HG03565 (cell line): ENCODE results near the gene ITPR1.

Experiments
- ATAC-seq: cut with Tn5 transposase; IDR thresholded peaks from one replicate; pipeline ENCODE4 v1.9.1; 2021; ENCODE audit warnings: mild to moderate bottlenecking, moderate library complexity; ENCODE audit not compliant: unreplicated experiment

Gene ITPR1

GRCh38 chr3:4738737-4739274, 245.7 kb downstream of the ITPR1 start:
- no peak for ATAC-seq

- no peak for ATAC-seq
Measured at GRCh38 chr3:4739289-4740236, 246.4 kb downstream of the ITPR1 start.

- ATAC-seq: no peak
Measured at GRCh38 chr3:4740397-4741105, 247.4 kb downstream of the ITPR1 start.

- ATAC-seq: no peak
Measured at GRCh38 chr3:4741106-4741403, 247.9 kb downstream of the ITPR1 start.

GRCh38 chr3:4741404-4742307, 248.5 kb downstream of the ITPR1 start:
- no peak for ATAC-seq

GRCh38 chr3:4742359-4742758, 249.2 kb downstream of the ITPR1 start:
- ATAC-seq: no peak

GRCh38 chr3:4743371-4743770, 250.2 kb downstream of the ITPR1 start:
- ATAC-seq: no peak

- ATAC-seq: no peak
Measured at GRCh38 chr3:4744405-4745234, 251.5 kb downstream of the ITPR1 start.

GRCh38 chr3:4745235-4745610, 252.1 kb downstream of the ITPR1 start:
- ATAC-seq: no peak

- no peak for ATAC-seq
Measured at GRCh38 chr3:4746241-4746958, 253.3 kb downstream of the ITPR1 start.

- ATAC-seq: no peak
Measured at GRCh38 chr3:4748127-4748526, 255.0 kb downstream of the ITPR1 start.

GRCh38 chr3:4748701-4749378, 255.7 kb downstream of the ITPR1 start:
- ATAC-seq: no peak

- ATAC-seq: no peak
Measured at GRCh38 chr3:4749567-4750002, 256.4 kb downstream of the ITPR1 start.

- ATAC-seq: no peak
Measured at GRCh38 chr3:4750306-4750968, 257.3 kb downstream of the ITPR1 start.

- no peak for ATAC-seq
Measured at GRCh38 chr3:4751029-4751501, 257.9 kb downstream of the ITPR1 start.

- ATAC-seq: no peak
Measured at GRCh38 chr3:4751502-4752101, 258.5 kb downstream of the ITPR1 start.

GRCh38 chr3:4752201-4753072, 259.3 kb downstream of the ITPR1 start:
- ATAC-seq: no peak
